Transverse colon (tissue), 3 donors: ENCODE results near the gene HERC6.

Experiments used
- POLR2A ChIP-seq: fragments of 450-650 bp; IDR thresholded peaks from one replicate; pipeline ENCODE4 v1.6.1; 2016; ENCODE audit warnings: antibody characterized with exemption, mild to moderate bottlenecking, moderate library complexity
- TF ChIP-seq, protein P1 (sequence below), 5 experiments: fragments of 200-600 bp in 3 of 5; fragments of 450-650 bp in 2 of 5; sonication (generic) in 3 of 5; IDR thresholded peaks; 1 replicate in 2 of 5; 2 replicates in 3 of 5; pipeline ENCODE4 v1.5.1; 2016 to 2017; ENCODE audit warnings: antibody characterized with exemption in 5 of 5, inconsistent platforms in 3 of 5, mild to moderate bottlenecking in 2 of 5, moderate library complexity in 1 of 5

DNA sequence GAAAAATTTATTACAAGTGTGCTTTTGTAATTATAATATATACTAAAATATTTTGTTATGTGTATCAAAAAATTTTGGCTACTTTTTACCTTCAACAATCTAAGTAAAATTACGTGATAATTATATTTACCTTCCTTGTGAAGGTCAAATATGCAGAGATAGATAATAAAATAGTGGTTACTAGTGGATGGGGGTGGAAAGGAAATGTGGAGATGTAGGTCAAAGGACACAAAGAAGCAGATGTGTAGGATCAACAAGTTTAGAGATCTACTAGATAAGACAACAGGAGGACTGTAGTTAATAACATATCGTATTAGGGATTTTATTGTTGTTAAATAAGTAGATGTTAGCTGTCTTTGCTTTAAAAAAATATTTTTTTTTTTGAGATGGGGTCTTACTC lies 99.6 kb downstream of the HERC6 start:
- no peak for TF ChIP-seq POLR2A
- TF ChIP-seq, protein P1, sequence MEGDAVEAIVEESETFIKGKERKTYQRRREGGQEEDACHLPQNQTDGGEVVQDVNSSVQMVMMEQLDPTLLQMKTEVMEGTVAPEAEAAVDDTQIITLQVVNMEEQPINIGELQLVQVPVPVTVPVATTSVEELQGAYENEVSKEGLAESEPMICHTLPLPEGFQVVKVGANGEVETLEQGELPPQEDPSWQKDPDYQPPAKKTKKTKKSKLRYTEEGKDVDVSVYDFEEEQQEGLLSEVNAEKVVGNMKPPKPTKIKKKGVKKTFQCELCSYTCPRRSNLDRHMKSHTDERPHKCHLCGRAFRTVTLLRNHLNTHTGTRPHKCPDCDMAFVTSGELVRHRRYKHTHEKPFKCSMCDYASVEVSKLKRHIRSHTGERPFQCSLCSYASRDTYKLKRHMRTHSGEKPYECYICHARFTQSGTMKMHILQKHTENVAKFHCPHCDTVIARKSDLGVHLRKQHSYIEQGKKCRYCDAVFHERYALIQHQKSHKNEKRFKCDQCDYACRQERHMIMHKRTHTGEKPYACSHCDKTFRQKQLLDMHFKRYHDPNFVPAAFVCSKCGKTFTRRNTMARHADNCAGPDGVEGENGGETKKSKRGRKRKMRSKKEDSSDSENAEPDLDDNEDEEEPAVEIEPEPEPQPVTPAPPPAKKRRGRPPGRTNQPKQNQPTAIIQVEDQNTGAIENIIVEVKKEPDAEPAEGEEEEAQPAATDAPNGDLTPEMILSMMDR (IDR thresholded peaks at IDR 0.05): no peak
